GM23338 (cell line): Measurements from ENCODE around the gene FEN1. TPM values are rescaled to one million over a fixed set of nuclear protein-coding genes. Genes with fewer than 3 reads are reported as not detected.

Experiments used
- ATAC-seq: fragments of 200-7000 bp; cut with Tn5 transposase; 3 replicates; pipeline ENCODE4 v1.9.1; 2020
- DNase-seq: peaks from one replicate; pipeline ENCODE4 v3.0.0-alpha.2; 2015; ENCODE audit warnings: low spot score
- H2AFZ ChIP-seq: fragments of 200-600 bp; sonication (generic); 2 replicates; pipeline ENCODE4 v1.8.0; 2016; ENCODE audit warnings: antibody characterized with exemption, mild to moderate bottlenecking, moderate library complexity
- H3F3A ChIP-seq: fragments of 200-600 bp; sonication (generic); replicated peaks from 2 replicates; pipeline ENCODE4 v1.8.0; 2017; ENCODE audit warnings: antibody characterized with exemption, mixed run types, low read depth
- H3K27ac ChIP-seq: fragments of 200-600 bp; sonication (generic); 2 replicates; pipeline ENCODE4 v1.6.1; 2016; ENCODE audit warnings: low read depth
- H3K27me3 ChIP-seq: fragments of 200-600 bp; sonication (generic); 2 replicates; pipeline ENCODE4 v1.8.0; 2016; ENCODE audit warnings: mild to moderate bottlenecking, mixed run types, moderate library complexity; ENCODE audit not compliant: insufficient read depth
- H3K36me3 ChIP-seq: fragments of 200-600 bp; sonication (generic); 2 replicates; pipeline ENCODE4 v1.8.0; 2016; ENCODE audit warnings: mild to moderate bottlenecking; ENCODE audit not compliant: insufficient read depth
- H3K4me1 ChIP-seq: fragments of 200-600 bp; sonication (generic); 2 replicates; pipeline ENCODE4 v1.8.0; 2016; ENCODE audit warnings: mild to moderate bottlenecking, moderate library complexity; ENCODE audit not compliant: insufficient read depth
- H3K4me2 ChIP-seq: fragments of 200-600 bp; sonication (generic); 2 replicates; pipeline ENCODE4 v1.7.1; 2017; ENCODE audit warnings: mixed run types
- H3K4me3 ChIP-seq: fragments of 200-600 bp; sonication (generic); 2 replicates; pipeline ENCODE4 v1.6.1; 2016; ENCODE audit warnings: mixed run types
- H3K79me2 ChIP-seq: fragments of 200-600 bp; sonication (generic); replicated peaks from 2 replicates; pipeline ENCODE4 v1.8.0; 2017; ENCODE audit warnings: mild to moderate bottlenecking; ENCODE audit not compliant: insufficient read depth
- H3K9me2 ChIP-seq: fragments of 200-600 bp; sonication (generic); 2 replicates; pipeline ENCODE4 v1.8.0; 2017; ENCODE audit not compliant: insufficient read depth
- H4K20me1 ChIP-seq: fragments of 200-600 bp; sonication (generic); replicated peaks from 2 replicates; pipeline ENCODE4 v1.8.0; 2017; ENCODE audit warnings: mild to moderate bottlenecking; ENCODE audit not compliant: insufficient read depth
- H3K27ac Mint-ChIP-seq: 2 replicates; pipeline ENCODE4 v1.8.0; 2020; ENCODE audit warnings: inconsistent platforms, mild to moderate bottlenecking, moderate library complexity, mixed read lengths
- H3K27me3 Mint-ChIP-seq: 3 replicates; pipeline ENCODE4 v1.8.0; 2022; ENCODE audit warnings: low read depth, mild to moderate bottlenecking, moderate library complexity, mixed read lengths, inconsistent platforms; ENCODE audit not compliant: insufficient read depth, poor library complexity
- H3K36me3 Mint-ChIP-seq: 3 replicates; pipeline ENCODE4 v1.8.0; 2021; ENCODE audit warnings: low read depth, mild to moderate bottlenecking, inconsistent platforms, moderate library complexity, mixed read lengths
- H3K4me1 Mint-ChIP-seq: 3 replicates; pipeline ENCODE4 v1.8.0; 2020; ENCODE audit warnings: mild to moderate bottlenecking, inconsistent platforms, mixed read lengths
- H3K4me3 Mint-ChIP-seq: 3 replicates; pipeline ENCODE4 v1.8.0; 2021; ENCODE audit warnings: moderate library complexity, mild to moderate bottlenecking, inconsistent platforms, mixed read lengths
- H3K9me3 Mint-ChIP-seq: 3 replicates; pipeline ENCODE4 v1.8.0; 2020; ENCODE audit warnings: moderate library complexity, mild to moderate bottlenecking, inconsistent platforms, mixed read lengths
- CREB1 ChIP-seq: fragments of 250-450 bp; sonication (Bioruptor Pico); IDR thresholded peaks from 2 replicates; pipeline ENCODE4 v1.5.0; 2020; ENCODE audit warnings: low read depth, mild to moderate bottlenecking, moderate library complexity
- CTCF ChIP-seq, 2 experiments: fragments of 200-600 bp in 1 of 2; sonication (generic) in 1 of 2; conservative IDR thresholded peaks; 2 replicates each; pipeline versions ENCODE4 v1.5.1 to v1.6.1; 2016 to 2017; ENCODE audit warnings: antibody characterized with exemption in 2 of 2, low read depth in 2 of 2, mild to moderate bottlenecking in 2 of 2, moderate library complexity in 1 of 2
- ETS1 ChIP-seq: IDR thresholded peaks from 2 replicates; pipeline ENCODE4 v1.6.1; 2016; ENCODE audit warnings: antibody characterized with exemption
- EZH2 ChIP-seq: fragments of 200-600 bp; sonication (generic); IDR thresholded peaks from one replicate; pipeline ENCODE4 v1.8.0; 2017; ENCODE audit warnings: antibody characterized with exemption, mild to moderate bottlenecking, low read depth; ENCODE audit not compliant: unreplicated experiment
- EZH2phosphoT487 ChIP-seq: fragments of 200-600 bp; sonication (generic); IDR thresholded peaks from one replicate; pipeline ENCODE4 v1.8.1; 2018; ENCODE audit warnings: antibody characterized with exemption; ENCODE audit not compliant: unreplicated experiment
- JUNB ChIP-seq: IDR thresholded peaks from one replicate; pipeline ENCODE4 v1.6.1; 2016; ENCODE audit warnings: antibody characterized with exemption; ENCODE audit not compliant: unreplicated experiment
- NANOG ChIP-seq: IDR thresholded peaks from 2 replicates; pipeline ENCODE4 v1.6.1; 2016; ENCODE audit warnings: antibody characterized with exemption, borderline replicate concordance
- POLR2AphosphoS5 ChIP-seq: IDR thresholded peaks from 2 replicates; pipeline ENCODE4 v1.6.1; 2016; ENCODE audit warnings: antibody characterized with exemption, low read depth
- REST ChIP-seq: IDR thresholded peaks from one replicate; pipeline ENCODE4 v1.6.1; 2018; ENCODE audit warnings: antibody characterized with exemption; ENCODE audit not compliant: unreplicated experiment
- STAT1 ChIP-seq: IDR thresholded peaks from one replicate; pipeline ENCODE4 v1.6.1; 2016; ENCODE audit warnings: antibody characterized with exemption; ENCODE audit not compliant: unreplicated experiment
- ZNF114 ChIP-seq: fragments of 250-450 bp; sonication (Bioruptor Pico); IDR thresholded peaks from 2 replicates; pipeline ENCODE4 v1.5.0; 2020; ENCODE audit warnings: mild to moderate bottlenecking, moderate library complexity
- ZNF331 ChIP-seq: fragments of 250-450 bp; sonication (Bioruptor Pico); IDR thresholded peaks from 2 replicates; pipeline ENCODE4 v1.5.0; 2020; ENCODE audit warnings: low read depth, mild to moderate bottlenecking, moderate library complexity
- ZNF462 ChIP-seq: fragments of 250-450 bp; sonication (Bioruptor Pico); IDR thresholded peaks from 2 replicates; pipeline ENCODE4 v1.5.0; 2020; ENCODE audit warnings: mild to moderate bottlenecking, moderate library complexity
- polyA plus RNA-seq: library from polyadenylated mRNA; unstranded; fragments of >200 nt; fragmentation: Nextera tagmentation; extraction: Ambion mirVana; gene quantifications from 2 replicates; pipeline ENCODE4 v1.2.1, GENCODE V29; 2016
- total RNA-seq: library from RNA; depleted of rRNA; stranded (reverse); fragments of >200 nt; shearing (Covaris generic); gene quantifications from 2 replicates; pipeline ENCODE4 v1.2.3, GENCODE V29; 2014

FEN1 gene
- total and polyA plus RNA-seq, 2 experiments from 2014 or later = 85.1 to 89.0 TPM

DNA sequence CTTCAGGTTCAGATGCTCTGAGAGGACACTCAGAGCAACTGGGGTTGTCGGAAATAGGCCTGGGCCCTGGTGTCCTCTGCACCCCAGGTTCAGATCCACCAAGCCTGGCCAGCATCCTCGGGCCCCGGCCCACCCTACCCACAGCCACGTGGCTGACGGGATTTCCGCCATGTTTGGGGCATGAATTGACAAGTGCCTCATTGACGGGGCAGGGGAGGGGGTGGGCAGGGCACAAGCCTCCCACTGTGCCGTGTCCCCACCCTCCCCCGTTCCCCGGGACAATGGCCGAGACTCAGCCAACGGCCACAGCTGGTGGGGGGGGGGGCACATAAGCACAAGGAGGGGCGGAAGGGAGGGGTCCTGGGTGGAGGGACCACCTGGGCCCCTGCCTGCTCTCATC lies 31.8 kb upstream of the FEN1 start:
- Mint-ChIP-seq H3K9me3 (no peaks in the 10 kb centered on the region; the same call in 2 of the 3 replicates), H3K4me1 (peaks cover 34% of the 10 kb centered on the region), H3K36me3 (no peaks in the 10 kb centered on the region), H3K27me3 (peaks cover 15% of the 10 kb centered on the region), H3K27ac (no peak overlapping the region), H3K4me3 (no peak overlapping the region)
- H3K27me3 ChIP-seq = no peaks in the 10 kb centered on the region
- no peak overlapping the region for H3K4me2 ChIP-seq
- no peak overlapping the region for H2AFZ ChIP-seq
- H3K4me3 ChIP-seq = no peak overlapping the region
- H3K4me1 ChIP-seq = peaks cover 26% of the 10 kb centered on the region; the same call in 1 of the 2 replicates
- no peak for DNase-seq
- H3K79me2 ChIP-seq = no peaks in the 10 kb centered on the region
- H3K9me2 ChIP-seq = no peaks in the 10 kb centered on the region
- H3F3A ChIP-seq = no peaks in the 10 kb centered on the region
- H3K27ac ChIP-seq = no peak overlapping the region
- H3K36me3 ChIP-seq = no peaks in the 10 kb centered on the region
- ATAC-seq = no peak
- no peak for TF ChIP-seq ZNF462 (CRISPR knock-in tag)
- TF ChIP-seq EZH2 = no peak
- TF ChIP-seq CTCF (conservative IDR thresholded peaks at IDR 0.05; ENCODE audit: low read depth in 2 of 2) = no peak
- TF ChIP-seq EZH2phosphoT487 = no peak
- TF ChIP-seq ZNF331 (CRISPR knock-in tag) = no peak
- no peak for TF ChIP-seq CREB1 (CRISPR knock-in tag)
- TF ChIP-seq ZNF114 (CRISPR knock-in tag) = no peak
- no peak for TF ChIP-seq NANOG
- TF ChIP-seq JUNB = no peak
- TF ChIP-seq ETS1 = no peak
- TF ChIP-seq POLR2AphosphoS5 = no peak
- TF ChIP-seq REST = no peak
- no peak for TF ChIP-seq STAT1
- no peaks in the 10 kb centered on the region for H4K20me1 ChIP-seq
